HepG2 (cell line): ENCODE results near the gene CPA5. TPM values are rescaled to one million over a fixed set of nuclear protein-coding genes. Genes with fewer than 3 reads are reported as not detected.

ENCODE experiments used
- ATAC-seq: fragments of 200-7000 bp; cut with Tn5 transposase; 3 replicates; pipeline ENCODE4 v1.9.1; 2020; ENCODE audit warnings: mild to moderate bottlenecking, moderate library complexity
- BruUV-seq: library from RNA; stranded (reverse); fragments of 400-500 nt; replicated peaks from 2 replicates; lab custom pipeline; 2021; lab: Mats Ljungman, UMichigan
- CTCF ChIA-PET: fragments of 300-600 bp; formaldehyde crosslinking; extraction: SDS; loops from one replicate; lab custom pipeline; 2021; ENCODE audit warnings: low total read pairs, inconsistent platforms, low intra/inter-chr PET ratio; lab: Yijun Ruan, JAX
- POLR2A ChIA-PET: fragments of 350-600 bp; sonication (Branson Sonifier 250); formaldehyde crosslinking; loops from one replicate; lab custom pipeline; 2020; ENCODE audit warnings: antibody characterized with exemption, inconsistent platforms; lab: Yijun Ruan, JAX
- DNase-seq: peaks from one replicate; pipeline ENCODE4 v3.0.0-alpha.2; 2015; ENCODE audit warnings: low spot score
- FAIRE-seq: peaks from 3 replicates; lab custom pipeline; 2011; peaks lifted over from hg19 to GRCh38; lab: Jason Lieb, UNC
- H2AFZ ChIP-seq: one replicate; pipeline ENCODE4 v1.6.1; 2011; ENCODE audit warnings: low read length, inconsistent platforms
- H3K27ac ChIP-seq: fragments of 300-600 bp; 3 replicates; pipeline ENCODE4 v1.8.0; 2011; ENCODE audit warnings: mixed run types, mild to moderate bottlenecking, mixed read lengths, low read length, inconsistent platforms; ENCODE audit not compliant: insufficient read depth; ENCODE audit errors: extremely low read length
- H3K27me3 ChIP-seq, 2 experiments: fragments of 200-600 bp in 1 of 2; 2 replicates in 1 of 2; 3 replicates in 1 of 2; pipeline versions ENCODE4 v1.6.0 to v1.8.0; 2011; ENCODE audit warnings: low read length in 2 of 2, mild to moderate bottlenecking in 2 of 2, moderate library complexity in 2 of 2, inconsistent platforms in 1 of 2; ENCODE audit not compliant: insufficient read depth in 2 of 2, control insufficient read depth in 1 of 2
- H3K36me3 ChIP-seq, 2 experiments: fragments of 200-600 bp in 1 of 2; replicated peaks in 1 of 2; 2 replicates in 1 of 2; 3 replicates in 1 of 2; pipeline versions ENCODE4 v1.5.1 to v1.8.0; 2011; ENCODE audit warnings: low read length in 2 of 2, inconsistent platforms in 1 of 2; ENCODE audit not compliant: insufficient read depth in 2 of 2, control insufficient read depth in 1 of 2
- H3K4me1 ChIP-seq: 2 replicates; pipeline ENCODE4 v1.5.1; 2012; ENCODE audit warnings: low read length, inconsistent platforms; ENCODE audit not compliant: insufficient read depth
- H3K4me2 ChIP-seq: 2 replicates; pipeline ENCODE4 v1.6.0; 2011; ENCODE audit warnings: low read depth, low read length, inconsistent platforms
- H3K4me3 ChIP-seq, 3 experiments: fragments of 200-600 bp in 1 of 3; sonication (generic), shearing (Covaris generic) in 1 of 3; replicated peaks in 1 of 3; 2 replicates each; pipeline ENCODE4 v1.5.1; 2011 to 2016; ENCODE audit warnings: low read length in 3 of 3, inconsistent platforms in 2 of 3, low read depth in 2 of 3, mild to moderate bottlenecking in 2 of 3, control low read depth in 1 of 3, mixed read lengths in 1 of 3; ENCODE audit not compliant: insufficient read depth in 1 of 3
- H3K79me2 ChIP-seq: one replicate; pipeline ENCODE4 v1.6.1; 2011; ENCODE audit warnings: low read length, inconsistent platforms; ENCODE audit not compliant: insufficient read depth
- H3K9ac ChIP-seq: 2 replicates; pipeline ENCODE4 v1.6.0; 2011; ENCODE audit warnings: mild to moderate bottlenecking, low read depth, low read length, inconsistent platforms; ENCODE audit not compliant: insufficient read depth
- H3K9me3 ChIP-seq: 2 replicates; pipeline ENCODE4 v1.5.1; 2012; ENCODE audit warnings: mild to moderate bottlenecking, low read length
- H4K20me1 ChIP-seq: 2 replicates; pipeline ENCODE4 v1.6.0; 2011; ENCODE audit warnings: inconsistent platforms, mild to moderate bottlenecking, low read length, moderate library complexity; ENCODE audit not compliant: insufficient read depth
- ATRX ChIP-seq: sonication (generic); formaldehyde crosslinking; IDR thresholded peaks from 2 replicates; pipeline ENCODE4 v1.4.0; 2020; ENCODE audit warnings: missing genetic modification reagents, borderline replicate concordance
- CCAR2 ChIP-seq: fragments of 200-400 bp; formaldehyde crosslinking; optimal IDR thresholded peaks from 2 replicates; pipeline ENCODE3; 2018; ENCODE audit warnings: low read depth, mild to moderate bottlenecking, low read length, moderate library complexity
- EEA1 ChIP-seq: sonication (generic); formaldehyde crosslinking; IDR thresholded peaks from 2 replicates; pipeline ENCODE4 v1.5.1; 2020; ENCODE audit warnings: mild to moderate bottlenecking, missing genetic modification reagents, borderline replicate concordance
- ELF1 ChIP-seq: sonication (generic); formaldehyde crosslinking; IDR thresholded peaks from 2 replicates; pipeline ENCODE4 v1.4.0; 2020; ENCODE audit warnings: missing genetic modification reagents
- GABPB1 ChIP-seq: IDR thresholded peaks from 2 replicates; pipeline ENCODE4 v1.6.1; 2016; ENCODE audit warnings: mild to moderate bottlenecking, missing genetic modification reagents, moderate library complexity, missing compliant biosample characterization
- MBD4 ChIP-seq: IDR thresholded peaks from 2 replicates; pipeline ENCODE4 v1.6.1; 2012; ENCODE audit warnings: low read length, inconsistent platforms, borderline replicate concordance
- MED1 ChIP-seq: sonication (generic); formaldehyde crosslinking; IDR thresholded peaks from 2 replicates; pipeline ENCODE4 v1.4.0; 2020; ENCODE audit warnings: missing genetic modification reagents
- MIER2 ChIP-seq: IDR thresholded peaks from 2 replicates; pipeline ENCODE4 v1.6.1; 2016; ENCODE audit warnings: missing biosample characterization, missing genetic modification reagents
- NFYB ChIP-seq: sonication (generic); formaldehyde crosslinking; IDR thresholded peaks from 2 replicates; pipeline ENCODE4 v1.4.0; 2020; ENCODE audit warnings: missing genetic modification reagents
- POLR2AphosphoS2 ChIP-seq: IDR thresholded peaks from 2 replicates; pipeline ENCODE4 v1.6.1; 2011; ENCODE audit warnings: low read depth, low read length, improper control_type of control experiment
- SIX4 ChIP-seq: sonication (generic); formaldehyde crosslinking; IDR thresholded peaks from 2 replicates; pipeline ENCODE4 v1.4.0; 2020; ENCODE audit warnings: missing genetic modification reagents
- SRY ChIP-seq: sonication (generic); formaldehyde crosslinking; IDR thresholded peaks from 2 replicates; pipeline ENCODE4 v1.8.0; 2022; ENCODE audit warnings: mild to moderate bottlenecking, missing genetic modification reagents
- THAP11 ChIP-seq: IDR thresholded peaks from 2 replicates; pipeline ENCODE4 v1.6.1; 2016; ENCODE audit warnings: missing biosample characterization, missing genetic modification reagents
- TMF1 ChIP-seq: sonication (generic); formaldehyde crosslinking; IDR thresholded peaks from 2 replicates; pipeline ENCODE4 v1.8.1; 2022; ENCODE audit warnings: low read depth, missing genetic modification reagents
- TOE1 ChIP-seq: sonication (generic); formaldehyde crosslinking; IDR thresholded peaks from 2 replicates; pipeline ENCODE4 v1.4.0; 2020; ENCODE audit warnings: mild to moderate bottlenecking, missing genetic modification reagents
- ZFP82 ChIP-seq: sonication (generic); formaldehyde crosslinking; IDR thresholded peaks from 2 replicates; pipeline ENCODE4 v1.5.1; 2020; ENCODE audit warnings: mild to moderate bottlenecking, missing genetic modification reagents, borderline replicate concordance
- ZNF264 ChIP-seq: sonication (generic); formaldehyde crosslinking; IDR thresholded peaks from 2 replicates; pipeline ENCODE4 v1.4.0; 2020; ENCODE audit warnings: missing genetic modification reagents
- WGBS: methylation state at CpG from one replicate; pipeline ENCODE4 v1.1.6; 2017; ENCODE audit warnings: low lambda C conversion rate; 5-methylcytosine and 5-hydroxymethylcytosine counted together
- in situ Hi-C: cut with HindIII; loops from 2 replicates; pipeline ENCODE4 v1.10.0; 2017; ENCODE audit warnings: low pct_unique_long_range_greater_than_20kb; ENCODE audit not compliant: extremely low pct_ligation_motif_present
- intact Hi-C: fragments of 100-400 bp; cut with micrococcal nuclease; formaldehyde crosslinking; loops from one replicate; pipeline ENCODE4 v1.10.0; 2022; ENCODE audit not compliant: unreplicated experiment
- polyA plus RNA-seq, 8 experiments: library from polyadenylated mRNA; depleted of rRNA in 3 of 8; stranded (reverse) in 7 of 8; unstranded in 1 of 8; fragments of >200 nt; fragmentation: Illumina TruSeq in 4 of 8; extraction: Trizol in 4 of 8; gene quantifications; 2 replicates each; pipeline versions ENCODE4 v1.2.1 to v1.2.3, GENCODE V29; 2011 to 2016; ENCODE audit warnings: low read depth in 4 of 8, missing spikeins in 1 of 8, mixed read lengths in 1 of 8; ENCODE audit not compliant: insufficient read depth in 1 of 8
- total RNA-seq, 5 experiments: library from RNA; depleted of rRNA; stranded (reverse); fragments of >200 nt; fragmentation: Illumina TruSeq; extraction: Trizol; gene quantifications; 2 replicates each; pipeline ENCODE4 v1.2.3, GENCODE V29; 2016; ENCODE audit warnings: low read depth in 1 of 5
- TF ChIP-seq, protein P1 (sequence below): sonication (generic); formaldehyde crosslinking; IDR thresholded peaks from 2 replicates; pipeline ENCODE4 v1.5.1; 2020; ENCODE audit warnings: mild to moderate bottlenecking, missing genetic modification reagents, moderate library complexity
- TF ChIP-seq, protein P2 (sequence below): sonication (generic); formaldehyde crosslinking; IDR thresholded peaks from 2 replicates; pipeline ENCODE4 v1.5.1; 2020; ENCODE audit warnings: missing genetic modification reagents, mild to moderate bottlenecking, borderline replicate concordance
- TF ChIP-seq, protein P3 (sequence below): sonication (generic); formaldehyde crosslinking; IDR thresholded peaks from 2 replicates; pipeline ENCODE4 v1.4.0; 2020; ENCODE audit warnings: missing genetic modification reagents

Gene CPA5
- total and polyA plus RNA-seq, 2 of the 13 experiments (the other 11 are each of a cell fraction or from before 2014, with no cell fraction given) = 0.48 TPM; not detected in 1

DNA sequence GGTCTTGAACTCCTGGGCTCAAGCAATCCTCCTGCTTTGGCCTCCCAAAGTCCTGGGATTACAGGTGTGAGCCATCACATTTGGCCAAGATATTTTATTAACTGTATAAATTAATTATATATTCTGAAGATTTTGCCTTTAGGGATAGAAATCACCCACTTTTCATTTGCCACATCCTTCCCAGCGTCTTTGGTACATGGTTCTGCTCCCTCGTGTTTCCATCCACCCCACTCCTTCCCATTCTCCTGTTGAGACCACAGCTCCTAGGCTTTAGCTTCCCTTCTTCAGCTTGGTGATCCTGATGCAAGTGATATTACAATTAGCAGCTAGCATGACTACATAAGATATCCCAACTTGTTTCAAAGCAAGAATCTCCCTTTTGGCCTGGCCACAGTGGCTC, 44.1 kb downstream of the CPA5 start (continued):
- TF ChIP-seq NFYB (no peak), TMF1 (CRISPR knock-in tag) (no peak), CCAR2 (no peak), MIER2 (CRISPR knock-in tag) (no peak), MBD4 (no peak), ZFP82 (CRISPR knock-in tag) (no peak), THAP11 (no peak)
- TF ChIP-seq, all 625 proteins: peak for 0

DNA sequence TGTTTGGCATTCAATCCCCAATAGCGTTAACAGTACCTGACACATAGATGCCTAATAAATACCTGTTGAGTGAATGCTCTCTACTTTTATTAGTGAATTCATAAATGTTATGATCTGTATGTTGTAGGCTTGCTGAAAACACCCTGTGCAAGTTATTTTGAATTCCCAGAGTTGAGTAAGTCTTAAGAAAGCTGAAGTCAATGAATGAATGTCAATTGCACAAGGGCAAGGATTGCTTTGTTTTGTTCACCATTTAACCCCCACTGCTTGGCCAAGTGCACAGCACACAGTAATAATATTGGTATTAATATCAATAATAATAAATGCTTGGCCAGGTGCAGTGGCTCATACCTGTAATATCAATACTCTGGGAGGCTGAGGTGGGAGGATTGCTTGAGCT, 45.9 kb downstream of the CPA5 start:
- no peak overlapping the region for H3K4me2 ChIP-seq
- intact Hi-C loops = no loop called here
- no peaks in the 10 kb centered on the region for H3K9me3 ChIP-seq
- BruUV-seq = no TSS peak
- DNase-seq (no peak), ATAC-seq (no peak), FAIRE-seq (no peak)
- TF ChIP-seq EEA1 (no peak), ELF1 (CRISPR knock-in tag) (no peak), TOE1 (CRISPR knock-in tag) (no peak), POLR2AphosphoS2 (no peak), MED1 (no peak), ATRX (CRISPR knock-in tag) (no peak), ZNF264 (no peak), SRY (CRISPR knock-in tag) (no peak), GABPB1 (CRISPR knock-in tag) (no peak), SIX4 (no peak)
- TF ChIP-seq, protein P1, sequence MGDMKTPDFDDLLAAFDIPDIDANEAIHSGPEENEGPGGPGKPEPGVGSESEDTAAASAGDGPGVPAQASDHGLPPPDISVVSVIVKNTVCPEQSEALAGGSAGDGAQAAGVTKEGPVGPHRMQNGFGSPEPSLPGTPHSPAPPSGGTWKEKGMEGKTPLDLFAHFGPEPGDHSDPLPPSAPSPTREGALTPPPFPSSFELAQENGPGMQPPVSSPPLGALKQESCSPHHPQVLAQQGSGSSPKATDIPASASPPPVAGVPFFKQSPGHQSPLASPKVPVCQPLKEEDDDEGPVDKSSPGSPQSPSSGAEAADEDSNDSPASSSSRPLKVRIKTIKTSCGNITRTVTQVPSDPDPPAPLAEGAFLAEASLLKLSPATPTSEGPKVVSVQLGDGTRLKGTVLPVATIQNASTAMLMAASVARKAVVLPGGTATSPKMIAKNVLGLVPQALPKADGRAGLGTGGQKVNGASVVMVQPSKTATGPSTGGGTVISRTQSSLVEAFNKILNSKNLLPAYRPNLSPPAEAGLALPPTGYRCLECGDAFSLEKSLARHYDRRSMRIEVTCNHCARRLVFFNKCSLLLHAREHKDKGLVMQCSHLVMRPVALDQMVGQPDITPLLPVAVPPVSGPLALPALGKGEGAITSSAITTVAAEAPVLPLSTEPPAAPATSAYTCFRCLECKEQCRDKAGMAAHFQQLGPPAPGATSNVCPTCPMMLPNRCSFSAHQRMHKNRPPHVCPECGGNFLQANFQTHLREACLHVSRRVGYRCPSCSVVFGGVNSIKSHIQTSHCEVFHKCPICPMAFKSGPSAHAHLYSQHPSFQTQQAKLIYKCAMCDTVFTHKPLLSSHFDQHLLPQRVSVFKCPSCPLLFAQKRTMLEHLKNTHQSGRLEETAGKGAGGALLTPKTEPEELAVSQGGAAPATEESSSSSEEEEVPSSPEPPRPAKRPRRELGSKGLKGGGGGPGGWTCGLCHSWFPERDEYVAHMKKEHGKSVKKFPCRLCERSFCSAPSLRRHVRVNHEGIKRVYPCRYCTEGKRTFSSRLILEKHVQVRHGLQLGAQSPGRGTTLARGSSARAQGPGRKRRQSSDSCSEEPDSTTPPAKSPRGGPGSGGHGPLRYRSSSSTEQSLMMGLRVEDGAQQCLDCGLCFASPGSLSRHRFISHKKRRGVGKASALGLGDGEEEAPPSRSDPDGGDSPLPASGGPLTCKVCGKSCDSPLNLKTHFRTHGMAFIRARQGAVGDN (CRISPR knock-in tag) = no peak
- TF ChIP-seq, protein P2, sequence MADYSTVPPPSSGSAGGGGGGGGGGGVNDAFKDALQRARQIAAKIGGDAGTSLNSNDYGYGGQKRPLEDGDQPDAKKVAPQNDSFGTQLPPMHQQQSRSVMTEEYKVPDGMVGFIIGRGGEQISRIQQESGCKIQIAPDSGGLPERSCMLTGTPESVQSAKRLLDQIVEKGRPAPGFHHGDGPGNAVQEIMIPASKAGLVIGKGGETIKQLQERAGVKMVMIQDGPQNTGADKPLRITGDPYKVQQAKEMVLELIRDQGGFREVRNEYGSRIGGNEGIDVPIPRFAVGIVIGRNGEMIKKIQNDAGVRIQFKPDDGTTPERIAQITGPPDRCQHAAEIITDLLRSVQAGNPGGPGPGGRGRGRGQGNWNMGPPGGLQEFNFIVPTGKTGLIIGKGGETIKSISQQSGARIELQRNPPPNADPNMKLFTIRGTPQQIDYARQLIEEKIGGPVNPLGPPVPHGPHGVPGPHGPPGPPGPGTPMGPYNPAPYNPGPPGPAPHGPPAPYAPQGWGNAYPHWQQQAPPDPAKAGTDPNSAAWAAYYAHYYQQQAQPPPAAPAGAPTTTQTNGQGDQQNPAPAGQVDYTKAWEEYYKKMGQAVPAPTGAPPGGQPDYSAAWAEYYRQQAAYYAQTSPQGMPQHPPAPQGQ = no peak
- TF ChIP-seq, protein P3, sequence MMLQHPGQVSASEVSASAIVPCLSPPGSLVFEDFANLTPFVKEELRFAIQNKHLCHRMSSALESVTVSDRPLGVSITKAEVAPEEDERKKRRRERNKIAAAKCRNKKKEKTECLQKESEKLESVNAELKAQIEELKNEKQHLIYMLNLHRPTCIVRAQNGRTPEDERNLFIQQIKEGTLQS (CRISPR knock-in tag) = no peak
- CTCF ChIA-PET = no interaction called here
- peaks cover 15% of the 10 kb centered on the region for H3K4me1 ChIP-seq
- H4K20me1 ChIP-seq = no peaks in the 10 kb centered on the region
- POLR2A ChIA-PET = no interaction called here
- H3K27me3 ChIP-seq = no peaks in the 10 kb centered on the region; a peak in 1 of 5 replicates
- WGBS = 90% methylated on average over 1 of the region's 1 CpG
- no peak overlapping the region for H3K9ac ChIP-seq
- H3K36me3 ChIP-seq = no peaks in the 10 kb centered on the region
- no peak overlapping the region for H2AFZ ChIP-seq
- in situ Hi-C loops = no loop called here
- H3K4me3 ChIP-seq = no peak overlapping the region
- no peaks in the 10 kb centered on the region for H3K79me2 ChIP-seq
- no peak overlapping the region for H3K27ac ChIP-seq
